ENCODE data around the gene C9orf43. TPM values are rescaled to one million over a fixed set of nuclear protein-coding genes. Genes with fewer than 3 reads are reported as not detected.
"Not testable (repeated sequence)": the region's sequence is repeated elsewhere in the genome, so short reads cannot be mapped to it uniquely, and the experiment has no call there.

C9orf43 gene
- total RNA-seq, 2 donors from 2014 or later, result 0.21 to 0.29 TPM

DNA sequence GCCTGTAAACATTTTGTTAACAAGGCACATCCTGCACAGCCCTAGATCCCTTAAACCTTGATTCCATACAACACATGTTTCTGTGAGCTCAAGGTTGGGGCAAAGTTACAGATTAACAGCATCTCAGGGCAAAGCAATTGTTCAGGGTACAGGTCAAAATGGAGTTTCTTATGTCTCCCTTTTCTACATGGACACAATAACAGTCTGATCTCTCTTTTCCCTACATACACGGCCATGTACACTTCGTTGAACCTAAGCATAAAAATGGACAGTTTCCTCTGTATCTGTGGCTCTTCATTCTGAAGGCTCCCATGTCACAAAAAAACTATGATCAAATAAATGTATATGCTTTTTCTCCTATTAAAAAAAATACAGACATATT is 30.7 kb upstream of the C9orf43 start:
- DNase-seq; ATAC-seq; intact Hi-C loops (cut with DNase I): not testable (repeated sequence)

DNA sequence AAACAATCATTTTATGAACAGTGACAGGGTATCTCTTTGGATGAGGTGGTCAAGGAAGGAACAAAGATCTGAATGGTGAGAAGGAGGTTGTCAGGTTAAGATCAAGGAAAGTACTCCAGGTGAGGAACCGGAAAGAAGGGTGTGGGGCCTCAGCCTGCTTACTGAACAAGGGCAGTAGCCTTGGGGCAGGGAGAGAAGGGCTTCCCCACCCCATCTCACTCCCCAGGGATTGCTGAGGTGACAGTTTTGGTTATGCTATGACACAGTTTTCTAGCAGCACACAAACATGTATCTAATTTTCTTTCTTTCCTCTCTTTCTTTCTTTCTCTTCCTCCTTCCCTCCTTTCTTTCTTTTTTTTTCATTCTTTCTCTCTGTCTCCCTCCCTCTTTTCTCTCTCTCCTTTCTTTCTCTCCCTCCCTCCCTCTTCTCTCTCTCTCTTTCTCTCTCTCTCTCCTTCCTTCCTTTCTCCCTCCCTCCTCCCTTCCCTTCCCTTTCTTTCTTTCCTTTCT is 29.6 kb upstream of the C9orf43 start:
- no peak for ATAC-seq
- DNase-seq, result no peak
- intact Hi-C loops (cut with DNase I), result no loop called here

DNA sequence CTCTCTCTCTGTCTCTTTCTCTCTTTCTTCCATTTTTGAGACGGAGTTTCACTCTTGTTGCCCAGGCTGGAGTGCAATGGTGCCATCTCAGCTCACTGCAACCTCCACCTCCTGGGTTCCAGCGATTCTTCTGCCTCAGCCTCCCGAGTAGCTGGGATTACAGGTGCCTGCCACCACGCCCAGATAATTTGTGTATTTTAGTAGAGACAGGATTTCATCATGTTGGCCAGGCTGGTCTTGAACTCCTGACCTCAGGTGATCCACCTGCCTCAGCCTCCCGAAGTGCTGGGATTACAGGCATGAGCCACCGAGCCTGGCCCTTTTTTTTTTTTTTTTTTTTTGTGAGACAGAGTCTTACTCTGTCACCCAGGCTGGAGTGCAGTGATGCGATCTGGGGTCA is 29.1 kb upstream of the C9orf43 start:
- DNase-seq; ATAC-seq; intact Hi-C loops (cut with DNase I): not testable (repeated sequence)

DNA sequence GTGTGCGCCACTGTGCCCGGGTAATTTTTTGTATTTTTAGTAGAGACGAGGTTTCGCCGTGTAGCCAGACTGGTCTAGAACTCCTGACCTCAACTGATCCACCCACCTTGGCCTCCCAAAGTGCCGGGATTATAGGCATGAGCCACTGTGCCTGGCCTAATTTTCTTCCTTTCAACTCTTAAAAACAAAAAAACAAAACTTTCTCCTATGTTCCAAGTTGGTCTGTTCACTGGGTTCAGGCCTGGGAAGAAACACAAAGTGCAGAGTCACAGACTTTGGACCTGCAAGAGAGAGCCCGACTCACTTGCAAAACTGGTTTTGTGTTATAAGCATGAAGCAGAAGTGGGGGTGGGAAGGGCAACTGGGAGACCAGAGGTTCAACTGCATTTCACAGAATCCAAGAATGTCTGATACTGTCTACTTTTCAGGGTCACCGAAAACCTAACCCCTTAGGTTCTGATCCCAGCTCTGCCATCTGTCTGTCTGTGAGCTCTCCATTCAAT is 28.6 kb upstream of the C9orf43 start:
- intact Hi-C loops (cut with DNase I), result no loop called here
- ATAC-seq (no peak), DNase-seq (no peak)

DNA sequence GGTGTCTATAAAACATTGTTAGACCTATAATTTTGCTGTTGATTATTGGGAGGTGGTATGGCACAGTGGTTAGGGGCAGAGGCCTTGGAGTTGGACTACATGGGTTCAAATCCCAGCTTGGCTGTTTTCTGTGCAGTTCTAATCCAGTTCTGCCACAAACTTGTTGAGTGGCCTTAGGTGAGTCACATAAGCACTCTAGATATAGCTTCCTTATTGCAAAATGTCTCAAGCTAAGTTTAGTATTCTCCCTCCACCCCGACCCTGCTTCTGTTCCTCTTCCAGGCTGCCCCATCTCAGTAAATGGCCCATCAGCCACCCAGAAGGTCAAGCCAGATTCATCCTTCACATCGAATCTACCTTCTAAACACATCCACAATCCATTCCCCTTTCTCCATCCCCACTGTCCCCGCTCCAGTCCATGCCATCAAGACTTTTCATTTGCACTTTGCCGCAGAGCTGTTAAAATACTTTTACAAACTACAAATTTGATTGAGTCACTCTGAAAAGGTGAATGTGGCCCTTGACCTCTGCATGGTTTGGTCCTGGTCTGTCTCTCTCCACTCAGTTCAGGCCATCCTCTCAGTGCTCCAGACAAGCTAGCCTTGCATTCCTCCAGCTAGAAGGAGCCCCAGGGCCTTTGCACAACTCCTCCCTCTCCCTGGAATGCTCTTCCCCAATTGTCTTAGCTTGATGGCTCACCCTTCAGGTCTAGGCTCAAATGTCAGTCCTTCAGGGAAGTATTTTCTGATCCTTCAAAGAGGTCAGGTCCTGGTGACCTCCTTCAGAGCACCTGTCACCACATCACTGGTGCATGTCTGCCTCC is 23.8 kb upstream of the C9orf43 start:
- DNase-seq (no peak), ATAC-seq (no peak)
- intact Hi-C loops (cut with DNase I), result no loop called here

DNA sequence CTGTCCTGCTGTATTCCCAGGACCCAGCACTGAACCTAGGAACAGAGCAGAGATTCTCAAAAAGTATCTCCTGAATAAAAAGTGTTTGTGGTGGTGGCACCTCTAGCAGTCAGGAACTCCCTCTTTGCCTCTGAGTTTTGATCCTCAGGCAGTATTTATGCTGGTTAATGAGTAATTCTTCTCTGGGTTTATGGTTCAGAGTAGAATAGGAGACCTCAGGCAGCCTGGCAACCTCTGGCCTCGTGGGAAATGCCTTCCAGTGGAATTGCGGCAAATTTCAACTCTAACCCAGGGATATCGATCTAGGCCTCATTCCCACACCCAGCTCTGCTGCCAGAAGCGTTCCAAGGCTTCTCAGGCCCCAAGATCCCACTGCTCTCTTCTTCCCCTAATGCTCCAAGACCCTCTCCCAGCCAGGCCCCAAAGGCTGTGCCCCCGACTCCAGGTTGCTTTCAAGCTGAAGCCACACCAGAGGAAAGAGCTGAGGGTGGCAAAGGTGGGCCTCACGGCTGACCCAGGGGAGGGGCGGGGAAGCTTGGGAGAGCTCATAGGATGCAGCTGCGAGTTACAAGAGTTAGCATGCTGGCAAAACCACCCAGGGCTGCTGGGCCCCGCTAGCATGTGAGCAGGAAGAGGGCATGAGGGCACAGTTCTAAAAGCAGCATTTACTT is 22.9 kb upstream of the C9orf43 start:
- no peak for DNase-seq

DNA sequence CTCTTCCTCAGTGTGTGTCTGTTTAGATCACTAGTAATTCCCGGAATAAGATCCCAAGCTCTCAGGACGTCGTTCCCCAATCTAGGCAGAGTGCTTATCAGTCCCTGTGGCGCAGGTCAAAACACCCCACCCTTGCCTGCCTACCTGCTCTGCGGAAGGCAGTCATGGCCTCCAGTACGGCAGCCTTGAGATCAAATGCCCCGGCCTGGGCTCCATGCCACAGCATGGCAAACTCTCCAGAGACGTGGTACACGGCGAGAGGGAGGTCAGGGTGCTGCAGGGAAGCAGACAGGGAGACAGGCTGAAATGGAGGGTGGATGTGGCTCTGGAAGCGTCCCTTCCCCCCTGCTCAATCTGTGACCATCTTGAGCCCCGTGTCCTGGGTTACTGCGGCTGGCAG is 21.7 kb upstream of the C9orf43 start:
- DNase-seq (no peak), ATAC-seq (no peak)
- intact Hi-C loops (cut with DNase I), result no loop called here

More for the DNA sequence above, 22.9 kb upstream of the C9orf43 start:
- intact Hi-C loops (cut with DNase I), result no loop called here
- ATAC-seq, result peak in 1 of 2 donors; percentile 36

DNA sequence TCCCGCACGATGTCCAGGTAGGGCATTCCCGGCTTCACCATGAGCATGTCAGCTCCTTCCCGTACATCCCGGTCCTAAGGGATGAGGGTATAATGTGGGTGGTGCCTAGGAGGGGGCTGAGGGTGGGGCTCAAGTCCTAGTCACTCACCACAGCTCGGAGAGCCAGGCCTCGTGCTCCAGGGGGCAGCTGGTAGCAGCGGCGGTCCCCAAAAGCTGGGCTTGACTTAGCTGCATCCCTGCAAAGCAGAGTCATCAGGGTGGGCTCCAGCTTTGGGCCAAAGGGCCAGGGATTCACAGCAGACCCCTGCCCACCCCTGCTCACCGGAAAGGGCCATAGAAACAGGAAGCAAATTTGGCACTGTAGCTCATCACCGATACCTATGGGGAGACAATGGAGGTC is 21.1 kb upstream of the C9orf43 start:
- ATAC-seq, result no peak
- no peak for DNase-seq
- intact Hi-C loops (cut with DNase I), result no loop called here

DNA sequence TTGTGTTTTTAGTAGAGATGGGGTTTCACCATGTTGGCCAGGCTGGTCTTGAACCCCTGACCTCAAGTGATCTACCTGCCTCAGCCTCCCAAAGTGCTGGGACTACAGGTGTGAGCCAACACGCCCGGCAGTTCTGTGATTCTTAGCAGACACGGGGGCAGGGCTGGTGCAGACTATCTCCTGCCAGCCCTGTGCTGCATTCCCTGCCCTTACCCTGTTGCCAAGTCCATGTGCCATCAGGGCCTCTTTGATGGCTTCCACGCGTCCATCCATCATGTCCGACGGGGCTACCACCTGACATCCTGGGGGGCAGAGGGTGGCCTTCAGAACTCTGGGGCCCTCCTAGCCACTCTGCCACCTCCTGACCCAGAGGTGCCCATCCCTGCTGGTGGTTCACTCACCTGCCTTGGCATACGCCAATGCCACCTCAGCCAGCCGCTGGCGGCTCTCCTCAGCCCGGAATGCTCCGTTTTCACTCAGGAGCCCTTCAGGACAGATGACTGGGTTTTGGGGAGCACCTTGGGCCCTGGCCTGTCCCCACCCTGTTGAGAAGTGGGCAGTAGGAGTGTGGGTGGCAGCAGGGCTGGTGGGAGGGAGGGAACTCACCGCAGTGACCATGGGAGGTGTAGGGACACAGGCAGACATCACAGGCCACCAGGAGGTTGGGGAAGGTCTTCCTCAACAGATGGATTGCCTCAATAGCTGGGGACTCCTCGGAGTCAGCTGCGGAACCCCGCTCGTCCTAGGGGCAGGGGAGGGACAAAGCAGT is 20.2 kb upstream of the C9orf43 start:
- intact Hi-C loops (cut with DNase I), result no loop called here
- ATAC-seq, result no peak
- no peak for DNase-seq

DNA sequence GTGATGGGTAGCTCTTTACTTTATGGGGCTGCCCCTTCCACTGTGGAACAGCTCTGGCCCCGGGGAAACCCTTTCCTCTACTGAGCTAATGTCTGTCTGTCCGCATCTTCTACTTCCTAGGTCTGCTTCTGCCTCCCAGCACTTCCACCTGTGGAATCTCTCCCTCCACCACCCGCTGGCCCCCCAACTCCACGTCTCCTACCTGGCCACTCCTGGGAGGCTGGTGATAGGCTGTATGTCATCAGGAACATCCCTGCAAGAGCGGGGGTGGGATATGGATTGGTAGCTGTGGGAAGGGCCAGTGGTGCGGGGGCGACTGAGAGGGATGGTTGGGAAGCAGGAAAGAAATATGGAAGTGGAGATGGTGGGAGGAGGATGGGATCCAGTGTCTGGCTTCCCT is 18.6 kb upstream of the C9orf43 start:
- DNase-seq, result no peak
- no peak for ATAC-seq
- intact Hi-C loops (cut with DNase I), result no loop called here

DNA sequence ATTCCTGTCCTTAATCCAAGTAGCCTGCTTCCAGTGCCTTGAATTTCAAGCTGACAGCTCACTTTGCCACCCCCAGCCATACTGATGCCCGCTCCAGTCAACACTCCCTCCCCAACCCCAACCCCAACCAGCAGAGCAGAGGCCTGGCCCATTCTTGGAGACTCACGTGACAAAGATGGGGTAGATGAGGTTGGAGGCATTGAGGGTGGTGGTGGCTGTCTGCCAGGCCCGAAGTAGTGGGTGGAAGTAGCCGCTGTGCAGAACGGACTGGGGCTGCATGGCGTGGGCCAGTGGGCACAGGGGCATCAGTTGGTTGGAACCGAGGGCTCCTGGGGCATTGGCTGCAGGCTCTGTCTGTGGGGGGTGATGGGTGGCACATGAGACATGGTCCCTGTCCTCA is 17.3 kb upstream of the C9orf43 start:
- intact Hi-C loops (cut with DNase I), result no loop called here
- ATAC-seq (no peak), DNase-seq (no peak)

DNA sequence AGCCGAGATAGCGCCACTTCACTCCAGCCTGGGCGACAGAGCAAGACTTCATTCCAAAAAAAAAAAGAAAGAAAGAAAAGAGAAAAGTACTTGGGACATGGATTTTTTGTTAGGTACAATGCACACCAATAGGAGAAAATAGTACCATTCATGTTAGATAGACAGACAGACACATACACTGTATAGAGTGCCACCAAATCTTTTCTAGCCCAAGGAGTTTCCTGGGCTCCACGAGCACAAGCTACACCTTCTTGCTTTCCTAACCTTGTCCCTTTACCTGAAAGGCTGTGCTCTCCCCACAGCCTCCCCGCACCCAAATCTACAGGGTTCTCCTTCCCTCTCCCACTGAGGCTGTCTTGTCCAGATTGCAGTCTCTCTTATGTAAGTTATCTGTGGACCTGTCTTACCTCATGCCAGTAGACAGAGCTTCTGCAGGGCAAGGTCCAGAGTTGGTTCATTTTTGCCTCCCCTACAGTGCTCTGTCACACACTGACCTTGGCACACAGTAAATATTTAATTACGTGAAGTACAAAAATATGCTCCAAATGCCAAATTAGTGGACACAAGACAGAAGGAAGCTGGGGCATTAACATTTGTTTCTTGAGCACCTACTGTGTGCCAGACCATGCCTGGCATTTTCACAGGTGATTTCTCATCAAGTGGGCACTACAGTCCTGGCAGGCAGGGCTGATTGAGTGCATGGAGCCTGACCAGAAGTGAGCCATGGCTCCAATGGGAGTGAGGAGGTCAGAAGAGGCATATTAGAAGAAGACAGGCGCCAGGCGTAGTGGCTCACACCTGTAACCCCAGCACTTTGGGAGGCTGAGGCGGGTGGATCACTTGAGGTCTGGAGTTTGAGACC is 15.3 kb upstream of the C9orf43 start:
- intact Hi-C loops (cut with DNase I), result no loop called here
- ATAC-seq (no peak), DNase-seq (no peak)

DNA sequence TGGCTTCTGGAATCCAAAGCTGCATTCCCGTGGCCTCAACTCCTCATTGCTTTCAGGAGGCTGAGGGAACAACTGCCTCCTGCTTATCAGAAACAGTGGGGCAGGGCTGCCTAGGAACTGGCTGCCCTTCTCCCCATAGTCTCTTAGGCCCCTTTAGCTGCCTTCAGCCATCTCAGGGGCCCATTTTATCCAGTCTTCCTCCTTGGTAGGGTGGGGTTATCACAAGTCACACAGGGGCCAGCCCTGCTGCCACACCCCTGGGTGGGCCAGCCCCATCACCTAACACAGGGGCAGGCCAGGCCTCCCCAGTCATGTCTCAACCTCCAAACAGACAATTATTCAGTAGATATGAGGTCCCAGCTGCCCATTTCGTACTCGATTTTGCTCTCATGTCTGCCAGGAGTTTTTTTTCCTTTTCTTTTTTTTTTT is 13.3 kb upstream of the C9orf43 start:
- intact Hi-C loops (cut with DNase I), result no loop called here

DNA sequence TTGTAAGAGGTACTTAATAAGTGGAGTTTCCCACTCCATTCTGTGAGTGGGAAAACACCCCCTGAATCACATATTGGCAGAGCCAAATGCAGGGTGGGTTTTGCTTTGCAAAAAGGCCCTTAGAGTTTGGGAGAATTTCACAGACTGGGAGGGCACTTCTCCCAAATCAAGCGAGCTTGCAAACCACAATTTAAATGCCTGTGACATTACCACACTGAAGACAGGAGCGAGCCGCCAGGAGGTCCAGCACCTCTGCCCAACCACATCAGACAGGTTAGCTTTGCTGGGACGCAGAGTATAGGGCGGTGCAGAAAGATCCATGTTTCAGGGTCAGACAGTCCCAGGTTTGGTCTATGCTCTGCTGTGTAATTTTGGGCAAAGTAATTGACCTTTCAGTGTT is 11.8 kb upstream of the C9orf43 start:
- no peak for DNase-seq
- no peak for ATAC-seq
- intact Hi-C loops (cut with DNase I), result no loop called here

More for the DNA sequence above, 13.3 kb upstream of the C9orf43 start:
- no peak for DNase-seq
- no peak for ATAC-seq

DNA sequence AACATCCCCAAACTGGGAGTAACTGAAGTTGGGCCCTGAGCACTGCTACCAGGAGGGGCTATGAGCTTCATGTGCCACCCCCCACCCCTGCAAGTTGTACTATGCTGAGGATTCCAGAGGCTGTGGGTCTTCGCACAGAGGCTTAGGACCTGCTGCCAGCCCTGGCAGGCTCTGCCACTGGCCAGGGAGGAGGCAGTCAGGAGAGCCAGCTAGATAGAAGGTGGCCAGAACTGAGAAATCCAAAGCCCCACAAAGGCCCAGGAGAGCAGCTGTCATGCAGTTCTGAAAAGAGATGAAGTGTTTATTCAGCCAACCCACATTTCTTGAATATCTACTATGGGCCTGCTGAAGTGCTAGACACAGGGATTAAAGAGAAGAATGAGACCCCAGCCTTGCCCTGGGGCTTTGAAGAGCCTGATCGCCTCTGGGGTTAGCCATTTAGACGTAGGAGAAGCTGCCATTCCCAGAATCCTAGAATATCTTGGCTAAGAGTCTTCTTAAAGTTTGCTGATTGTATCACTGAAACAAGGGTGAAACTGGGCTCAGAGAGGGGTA is 10.8 kb upstream of the C9orf43 start:
- ATAC-seq (no peak), DNase-seq (no peak)
- intact Hi-C loops (cut with DNase I), result loop anchor here in 1 of 2 donors (2.0 to 10.0 kb wide), 2 partner anchors 91 to 125 kb away; partner anchors contain the start of genes CDC26 and PRPF4

DNA sequence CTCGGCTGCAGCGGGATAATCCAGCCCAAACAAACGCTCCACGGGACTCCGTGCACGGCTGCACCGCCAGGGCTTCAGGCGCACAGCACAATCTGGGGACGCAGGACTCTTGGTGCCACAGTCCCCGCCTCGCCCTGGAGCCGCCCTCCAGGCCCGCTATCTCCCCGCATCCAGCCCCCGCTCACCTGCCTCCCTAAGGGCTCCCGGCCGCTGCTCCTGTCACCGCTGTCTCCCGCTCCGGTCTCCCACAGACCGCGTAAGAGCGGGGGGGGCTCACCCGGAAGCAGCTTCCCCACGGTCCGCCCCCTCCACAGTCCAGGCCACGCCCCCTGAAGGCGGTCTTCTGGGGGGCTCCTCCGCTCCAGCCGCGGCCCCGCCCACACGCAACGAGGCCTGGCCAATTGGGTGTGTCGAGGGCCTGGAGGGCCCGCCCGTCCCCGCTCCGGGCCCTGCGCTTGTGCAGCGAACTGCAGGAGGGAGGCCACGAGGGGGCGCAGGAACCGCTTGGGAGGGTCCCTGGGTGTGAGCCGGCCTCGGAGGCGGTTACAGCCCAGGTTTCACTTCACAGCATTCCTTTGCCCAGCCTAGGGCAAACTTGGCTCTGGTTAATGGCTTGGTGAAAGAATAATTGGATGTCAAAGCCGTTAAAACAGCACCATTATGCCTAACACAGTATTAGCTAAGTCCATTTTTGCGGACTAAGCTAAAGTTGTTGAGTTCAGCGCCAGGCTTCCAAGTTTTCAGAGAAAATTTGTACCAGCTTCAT is 9.3 kb upstream of the C9orf43 start, which contains the start of gene ALAD:
TSS of gene ALAD (minus strand) at position 258 of the 766 bp plus-strand sequence. CDS start 7,725 bp downstream, outside the sequence.
- ATAC-seq, result peak; percentile 100
- peak; percentile 99 for DNase-seq
- intact Hi-C loops (cut with DNase I), result loop anchor here in 1 of 2 donors (2.0 to 10.0 kb wide), 2 partner anchors 92 to 126 kb away; partner anchors contain the start of genes CDC26 and PRPF4

DNA sequence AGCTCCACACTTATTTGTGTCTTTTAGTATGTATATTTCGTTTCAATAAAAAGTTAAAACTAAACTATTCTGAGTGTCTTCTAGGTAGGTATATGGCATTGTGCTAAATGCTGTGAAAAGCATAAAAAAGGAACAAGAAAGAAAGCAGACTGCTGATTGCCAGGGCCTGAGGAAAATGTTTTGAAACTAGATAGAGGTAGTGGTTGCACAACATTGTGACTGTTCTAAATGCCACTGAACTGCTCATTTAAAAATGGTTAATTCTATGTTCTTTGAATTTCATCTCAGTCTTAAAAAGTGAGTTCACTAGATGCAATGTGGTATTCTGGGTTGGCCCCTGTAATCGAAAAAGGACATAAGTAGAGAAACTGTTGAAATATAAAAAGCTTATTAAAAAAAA is 6.9 kb upstream of the C9orf43 start:
- DNase-seq (no peak), ATAC-seq (no peak)
- intact Hi-C loops (cut with DNase I), result loop anchor here in 1 of 2 donors (10.0 kb wide), 1 partner anchor 129 kb away; the partner anchor contains the start of genes CDC26 and PRPF4

Data from left cardiac atrium (tissue), 4 donors.